Measurements from ENCODE around the gene CCNL1.

The CCNL1 gene

GRCh38 chr3:157101486-157101885 is 58.5 kb downstream of the CCNL1 start:
- DNase-seq = no peak

DNA sequence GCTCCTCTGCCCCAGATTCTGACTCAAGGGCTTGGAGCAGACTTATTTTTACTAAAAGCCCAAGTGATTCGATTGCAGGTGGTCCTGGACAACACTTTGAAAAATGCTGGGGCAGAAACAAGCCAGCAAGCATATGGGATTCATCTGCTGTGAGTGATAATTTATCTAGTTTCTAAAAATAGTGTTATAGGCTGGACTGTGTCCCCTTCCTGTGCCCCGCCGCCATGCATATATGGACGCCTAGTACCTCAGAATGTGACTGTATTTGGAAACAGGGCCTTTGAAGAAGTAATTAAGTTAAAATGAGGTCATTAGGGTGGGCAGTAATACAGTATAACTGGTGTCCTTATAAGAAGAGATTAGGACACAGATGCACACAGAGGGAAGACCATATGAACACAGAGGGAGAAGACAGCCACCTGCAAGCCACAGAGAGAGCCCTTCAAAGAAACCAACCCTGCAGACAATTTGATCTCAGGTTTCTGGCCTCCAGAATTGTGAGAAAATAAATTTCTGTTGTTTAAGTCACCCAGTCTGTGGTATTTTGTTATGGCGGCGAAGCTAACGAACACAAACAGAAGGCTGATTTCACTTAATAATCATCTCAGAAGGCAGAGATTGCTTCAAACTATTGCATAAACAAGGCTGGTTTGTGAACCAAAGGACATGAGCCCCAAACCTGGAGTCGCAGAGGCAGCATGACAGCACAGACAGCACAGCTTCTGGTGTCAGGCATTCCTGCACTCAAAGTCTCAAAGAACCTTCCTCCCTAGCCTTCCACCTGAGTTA is 59.1 kb downstream of the CCNL1 start:
- DNase-seq = no peak

DNA sequence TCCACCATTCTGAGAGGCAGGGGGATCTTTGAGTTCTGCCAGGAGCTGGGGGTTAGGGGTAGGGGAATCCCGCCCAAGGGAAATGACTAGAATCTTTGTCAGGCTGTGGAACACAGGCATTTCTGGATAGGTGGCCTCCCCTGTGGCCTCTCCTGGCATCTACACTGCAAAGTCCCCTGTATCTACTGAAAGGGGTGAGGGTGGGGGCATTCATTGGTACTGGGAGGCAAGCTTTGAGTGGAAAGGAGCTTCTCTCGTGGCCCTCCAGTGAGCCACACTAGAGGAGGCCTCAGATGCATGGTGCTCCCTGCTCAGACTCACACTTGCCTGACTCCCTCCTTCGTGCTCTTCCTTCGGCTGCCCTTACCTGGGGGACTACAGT is 59.9 kb downstream of the CCNL1 start:
- no peak for DNase-seq

GRCh38 chr3:157099326-157100095 is 60.4 kb downstream of the CCNL1 start:
- no peak for DNase-seq

GRCh38 chr3:157098823-157099185 is 61.1 kb downstream of the CCNL1 start:
- no peak for DNase-seq

GRCh38 chr3:157098121-157098822 is 61.7 kb downstream of the CCNL1 start:
- DNase-seq = no peak

All from stimulated activated CD4-positive, alpha-beta T cell treated with anti-CD3 and anti-CD28 coated beads, Interleukin-4, amount 100 ng/mL, for 24 hours (primary cell).